GM18505 (cell line): ENCODE data around the gene SLC1A5.
A peak's percentile ranks its signal among the peaks of the same experiment; 100 is the strongest.
"Not testable (repeated sequence)": the region's sequence is repeated elsewhere in the genome, so short reads cannot be mapped to it uniquely, and the experiment has no call there.

Source experiments
- ATAC-seq: cut with Tn5 transposase; IDR thresholded peaks from one replicate; pipeline ENCODE4 v1.9.1; 2021; ENCODE audit not compliant: unreplicated experiment
- POLR2A ChIP-seq: IDR thresholded peaks from 4 replicates; pipeline ENCODE4 v1.6.1; 2011; ENCODE audit warnings: borderline replicate concordance; ENCODE audit not compliant: insufficient read depth, insufficient read length; ENCODE audit errors: extremely low read depth

The SLC1A5 gene

DNA sequence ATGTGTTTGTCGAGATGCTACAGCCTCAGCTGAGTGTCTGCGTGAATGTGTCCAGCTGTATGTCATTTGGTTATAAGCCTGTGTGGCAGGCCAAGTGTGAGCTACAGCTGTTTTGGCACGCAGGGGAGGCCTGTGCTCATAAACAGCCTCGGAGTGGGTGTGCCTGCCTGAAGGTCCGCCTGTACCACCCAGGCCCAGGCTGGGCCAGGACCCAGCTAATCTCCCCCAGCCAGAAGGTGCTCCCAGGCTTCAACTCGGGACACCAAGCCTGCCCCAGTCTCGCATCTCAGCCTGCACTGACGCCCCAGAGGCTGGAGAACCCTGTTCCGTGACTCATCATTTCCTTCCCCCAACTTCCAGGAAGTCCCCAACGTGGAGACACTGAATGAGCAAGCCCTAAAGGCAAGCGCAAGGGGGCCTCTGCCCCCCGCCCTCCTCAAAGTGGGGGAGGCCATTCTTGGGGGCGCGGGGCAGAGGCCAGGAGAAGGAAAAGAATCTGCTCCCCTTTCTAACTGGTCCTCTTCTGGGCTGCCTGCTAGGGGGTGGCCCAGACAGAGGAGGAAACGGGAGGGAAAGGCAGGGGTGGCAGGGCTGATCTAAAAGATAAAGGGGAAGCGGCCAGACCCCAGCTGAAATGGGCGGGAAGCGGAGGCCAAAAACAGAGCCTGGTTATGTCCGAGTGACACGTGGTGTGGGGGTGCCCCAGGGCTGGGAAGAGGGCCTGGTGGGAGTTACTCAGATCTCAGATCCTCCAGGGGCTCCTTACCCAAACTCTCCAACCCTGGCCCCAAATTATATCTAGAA is 2.0 kb downstream of the SLC1A5 start:
- ATAC-seq = no peak
- TF ChIP-seq POLR2A = peak; percentile 50

DNA sequence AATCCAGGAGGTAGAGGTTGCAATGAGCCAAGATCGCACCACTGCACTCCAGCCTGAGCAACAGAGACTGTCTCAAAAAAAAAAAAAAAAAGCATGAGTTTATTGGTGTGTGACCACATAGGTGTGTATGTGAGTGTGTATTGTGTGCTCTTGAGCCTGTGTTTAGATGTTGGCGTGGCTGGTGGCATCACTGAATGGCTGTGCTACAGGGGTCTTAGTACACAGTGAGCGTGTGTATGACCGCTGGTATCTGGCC is 2.5 kb downstream of the SLC1A5 start:
- ATAC-seq = no peak
- no peak for TF ChIP-seq POLR2A

DNA sequence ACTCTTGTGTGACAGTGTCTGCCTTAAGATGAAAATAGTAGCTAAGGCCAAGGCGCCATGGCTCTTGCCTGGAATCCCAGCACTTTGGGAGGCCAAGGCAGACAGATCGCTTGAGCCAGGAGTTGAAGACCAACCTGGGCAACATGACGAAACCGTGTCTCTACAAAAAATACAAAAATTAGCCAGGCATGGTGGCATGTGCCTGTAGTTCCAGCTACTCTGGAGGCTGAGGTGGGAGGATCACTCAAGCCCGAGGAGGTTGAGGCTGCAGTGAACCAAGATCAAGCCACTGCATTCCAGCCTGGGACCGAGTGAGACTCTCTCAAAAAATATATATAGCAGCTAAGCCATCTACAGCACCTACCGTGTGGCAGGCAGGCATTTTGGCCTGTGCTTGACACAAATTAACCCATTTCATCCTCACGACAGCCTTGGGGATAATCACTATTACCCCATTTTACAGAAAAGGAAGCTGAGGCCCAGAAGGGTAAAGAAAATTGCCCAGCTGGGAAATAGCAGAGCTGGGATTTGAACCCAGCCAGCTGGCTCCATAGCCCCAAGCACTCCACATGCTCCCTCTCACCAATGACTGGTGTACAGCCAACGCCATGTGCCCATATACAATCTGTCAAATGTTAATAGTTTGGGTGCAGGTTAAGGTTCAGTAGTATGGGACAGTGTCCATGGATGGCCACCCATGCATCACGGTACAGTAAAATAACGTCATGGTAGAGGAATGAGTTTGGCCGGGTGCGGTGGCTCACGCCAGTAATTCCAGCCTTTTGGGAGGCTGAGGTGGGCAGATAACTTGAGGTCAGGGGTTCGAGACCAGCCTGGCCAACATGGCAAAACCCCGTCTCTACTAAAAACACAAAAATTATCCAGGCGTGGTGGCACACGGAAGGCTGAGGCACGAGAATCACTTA is 3.1 kb downstream of the SLC1A5 start:
- TF ChIP-seq POLR2A = no peak
- ATAC-seq = no peak

DNA sequence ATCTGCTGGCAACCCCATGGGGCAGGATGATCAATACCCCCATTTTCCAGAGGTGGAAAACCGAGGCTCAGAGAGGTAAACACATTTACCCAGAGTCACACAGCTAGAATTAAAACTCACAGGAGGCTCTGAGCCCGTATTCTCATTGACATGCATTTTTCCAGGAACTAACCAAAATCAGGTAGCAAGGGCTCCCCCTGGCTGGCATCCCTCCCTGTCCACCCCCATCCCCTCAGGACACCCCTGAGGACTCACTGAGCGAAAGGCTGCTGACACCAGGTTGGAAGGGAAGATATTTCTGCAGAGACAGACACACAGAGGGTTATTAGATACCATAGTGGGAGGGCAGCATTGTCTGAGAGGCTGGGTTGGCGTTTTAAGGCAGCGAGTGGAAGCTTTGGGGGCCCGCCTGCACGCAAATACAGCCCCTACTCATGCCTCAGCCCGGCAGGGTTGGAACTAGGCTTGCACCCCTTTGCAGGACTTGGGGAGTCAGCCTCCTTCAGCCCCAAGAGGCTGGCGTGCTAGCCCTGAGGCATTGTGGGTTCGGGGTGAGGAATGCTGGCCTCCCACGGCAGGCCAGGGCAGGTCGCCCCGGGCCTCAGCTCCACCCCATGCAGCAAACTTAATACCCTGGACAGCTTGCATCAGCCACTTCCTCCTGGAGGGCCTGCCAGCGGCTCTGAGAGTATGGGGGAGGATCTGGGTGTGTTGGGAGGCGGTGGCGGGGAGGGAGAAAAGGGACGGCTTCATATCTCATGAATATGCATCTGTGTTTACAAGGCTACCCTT is 3.9 kb downstream of the SLC1A5 start:
- peak; percentile 56 for TF ChIP-seq POLR2A
- ATAC-seq = no peak

DNA sequence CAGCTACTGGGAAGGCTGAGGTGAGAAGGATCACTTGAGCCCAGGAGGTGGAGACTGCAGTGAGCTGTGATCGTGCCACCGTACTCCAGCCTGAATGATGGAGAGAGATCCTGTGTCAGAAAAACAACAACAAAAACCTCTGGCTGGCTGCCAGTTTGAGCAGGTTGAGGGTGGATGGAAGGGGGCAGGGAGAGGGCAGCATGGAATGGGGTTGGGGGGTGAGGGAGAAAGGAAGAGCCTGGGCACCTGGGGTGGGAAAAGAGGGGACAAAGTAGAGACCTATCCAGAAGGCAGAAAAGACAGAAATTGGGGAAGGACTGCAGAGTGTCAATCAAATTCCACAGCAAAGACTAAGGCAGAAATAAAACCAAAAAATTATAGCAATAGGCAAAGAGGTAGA is 4.7 kb downstream of the SLC1A5 start:
- TF ChIP-seq POLR2A = no peak
- ATAC-seq = no peak

DNA sequence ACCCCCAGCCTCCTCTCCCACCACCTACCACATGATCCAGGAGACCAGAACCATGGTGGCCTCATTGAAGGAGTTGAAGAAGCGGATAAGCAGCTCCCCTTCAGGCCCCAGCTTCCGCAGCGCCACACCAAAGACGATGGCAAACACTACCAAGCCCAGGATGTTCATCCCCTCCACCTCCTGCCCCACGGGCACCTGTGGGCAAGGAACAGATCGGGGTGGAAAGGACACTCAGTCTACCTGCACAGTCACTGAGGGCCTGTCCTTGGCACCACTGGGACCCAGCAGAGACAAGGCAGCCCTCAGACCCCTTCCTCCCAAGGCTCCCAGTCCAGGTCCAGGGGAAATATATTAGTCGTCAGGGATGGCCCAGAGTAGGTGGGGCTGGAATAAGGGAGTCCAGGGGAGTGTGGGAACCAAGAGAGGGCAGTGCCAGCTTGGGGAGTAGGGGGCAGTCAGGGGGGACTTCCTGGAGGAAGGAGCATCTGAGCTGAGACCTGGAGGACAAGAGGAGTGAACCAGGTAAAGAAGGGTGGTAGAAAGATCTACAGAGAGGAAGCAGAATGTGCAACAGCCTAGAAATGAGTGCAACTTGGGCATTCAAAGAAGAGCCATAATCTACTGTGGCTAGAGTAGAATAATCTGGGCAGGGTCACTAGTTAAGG is 5.9 kb downstream of the SLC1A5 start:
- no peak for TF ChIP-seq POLR2A
- ATAC-seq = no peak

DNA sequence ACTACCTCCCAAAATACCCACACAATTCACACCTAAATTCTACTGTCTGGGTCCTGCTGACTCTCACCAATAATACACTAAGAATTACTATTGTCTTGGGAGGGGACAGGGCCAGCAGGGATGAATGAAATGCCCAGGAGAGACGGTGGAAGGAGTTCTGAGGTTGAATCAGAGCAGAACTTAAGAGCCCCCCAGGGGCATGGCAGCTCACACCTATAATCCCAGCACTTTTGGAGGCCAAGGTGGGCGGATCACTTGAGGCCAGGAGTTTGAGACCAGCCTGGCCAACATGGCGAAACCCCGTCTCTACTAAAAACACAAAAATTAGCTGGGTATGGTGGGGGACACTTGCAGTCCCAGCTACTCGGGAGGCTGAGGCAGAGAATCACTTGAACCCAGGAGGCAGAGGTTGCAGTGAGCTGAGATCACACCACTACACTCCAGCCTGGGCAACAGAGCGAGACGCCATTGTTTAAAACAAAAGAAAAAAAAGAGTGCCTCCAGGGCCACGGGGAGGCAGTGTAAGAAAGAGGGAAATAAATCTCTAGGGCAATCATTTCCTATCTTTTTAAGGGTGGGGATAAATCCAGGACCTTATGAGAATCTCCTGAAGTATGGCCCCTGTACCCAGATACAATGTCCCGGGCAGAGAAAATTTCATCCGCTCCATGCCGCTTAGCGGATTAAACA is 10.3 kb downstream of the SLC1A5 start:
- ATAC-seq = not testable (repeated sequence)

DNA sequence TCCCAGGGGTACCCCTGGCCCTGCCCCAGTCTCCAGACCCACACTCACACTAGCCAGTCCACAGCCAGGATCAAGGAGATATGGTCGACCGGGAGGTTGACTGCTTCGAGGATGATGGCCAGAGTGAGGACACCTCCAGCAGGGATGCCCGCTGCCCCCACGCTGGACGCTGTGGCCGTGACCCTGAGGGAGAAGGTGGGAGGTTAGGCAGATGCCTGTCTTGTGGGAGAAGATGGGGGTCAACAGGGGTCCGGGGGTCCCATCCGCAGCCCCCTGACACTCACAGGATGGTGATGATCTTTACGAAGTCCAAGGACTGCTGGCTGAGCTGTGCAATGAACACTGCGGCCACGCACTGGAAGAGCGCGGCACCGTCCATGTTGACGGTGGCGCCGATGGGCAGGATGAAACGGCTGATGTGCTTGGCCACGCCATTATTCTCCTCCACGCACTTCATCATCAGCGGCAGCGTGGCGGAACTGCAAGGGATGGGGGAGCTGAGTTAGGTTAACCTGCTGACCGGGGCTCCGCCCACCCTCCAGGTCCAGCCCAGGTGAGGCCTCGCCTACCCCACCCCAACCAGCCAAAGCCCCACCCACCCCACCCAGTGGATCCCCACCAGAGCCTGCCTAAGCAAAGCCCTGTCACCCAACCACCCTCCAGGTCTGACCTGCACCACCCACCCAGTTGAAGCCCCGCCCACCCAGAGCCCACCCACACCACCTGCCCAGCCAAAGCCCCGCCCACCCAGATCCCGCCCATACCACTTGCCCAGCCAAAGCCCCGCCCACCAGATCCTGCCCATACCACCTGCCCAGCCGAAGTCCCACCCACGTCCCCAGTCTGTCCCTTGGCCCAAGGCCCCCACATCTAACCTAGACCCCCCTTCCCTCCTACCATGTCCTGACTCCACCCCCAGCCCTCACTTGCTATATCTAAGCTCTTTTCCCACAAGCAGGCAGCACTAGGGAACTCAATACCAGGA is 11.2 kb downstream of the SLC1A5 start:
- no peak for ATAC-seq
- no peak for TF ChIP-seq POLR2A

DNA sequence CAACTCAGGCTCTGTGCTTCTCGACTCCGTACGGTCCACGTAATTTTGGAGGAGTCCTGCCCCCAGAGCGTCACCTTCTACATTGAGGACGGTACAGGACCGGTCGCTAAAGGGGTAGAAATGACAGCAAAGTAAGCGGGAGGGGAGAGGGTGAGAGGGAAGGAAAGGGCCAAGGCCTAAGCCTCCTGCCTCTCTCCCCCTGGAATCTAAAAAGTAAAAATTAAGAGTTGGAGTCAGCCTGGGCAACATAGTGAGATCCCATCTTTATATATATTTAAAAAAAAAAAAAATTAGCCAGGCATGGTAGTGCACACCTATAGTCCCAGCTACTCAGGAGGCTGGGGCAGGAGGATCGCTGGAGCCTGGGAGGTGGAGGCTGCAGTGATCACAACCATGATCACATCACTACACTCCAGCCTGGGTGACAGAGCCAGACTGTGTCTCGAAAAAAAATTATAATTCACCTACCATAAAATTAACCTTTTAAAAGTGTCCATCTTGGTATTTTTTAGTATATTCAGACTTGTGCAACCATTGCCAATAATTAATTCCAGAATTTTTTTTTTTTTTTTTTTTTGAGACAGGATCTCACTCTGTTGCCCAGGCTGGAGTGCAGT is 12.6 kb downstream of the SLC1A5 start:
- ATAC-seq = no peak
- no peak for TF ChIP-seq POLR2A

DNA sequence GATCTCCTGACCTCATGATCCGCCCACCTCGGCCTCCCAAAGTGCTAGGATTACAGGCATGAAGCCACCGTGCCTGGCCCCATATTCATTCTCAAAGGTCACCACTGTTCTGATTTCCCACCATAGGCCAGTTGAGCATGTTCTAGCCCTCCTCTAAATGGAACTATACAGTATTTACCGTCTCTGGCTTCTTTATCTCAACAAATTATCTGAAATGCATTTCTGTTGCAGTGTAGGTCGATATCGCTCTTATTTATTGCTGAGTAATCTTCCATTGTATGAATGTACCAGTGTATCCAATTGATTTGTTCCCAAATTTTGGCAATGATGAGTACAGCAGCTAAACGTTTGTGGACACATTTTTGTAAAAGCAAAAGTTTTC is 15.4 kb downstream of the SLC1A5 start:
- no peak for ATAC-seq
- no peak for TF ChIP-seq POLR2A
